Cardiac septum (tissue), 1 donor: ENCODE data around the gene DUSP19. TPM values are rescaled to one million over a fixed set of nuclear protein-coding genes. Genes with fewer than 3 reads are reported as not detected.

Experiments
- DNase-seq: peaks from one replicate; pipeline ENCODE4 v3.0.0-alpha.2; 2020; ENCODE audit warnings: low spot score
- intact Hi-C: fragments of 100-400 bp; cut with DNase I; formaldehyde crosslinking; loops from one replicate; pipeline ENCODE4 v1.14.0; 2022
- total RNA-seq: library from RNA; stranded (reverse); fragmentation: NEBNext Ultra II Directional; extraction: Animal tissue kit (Norgen Biotek cat#: 25700); gene quantifications from one replicate; pipeline ENCODE4 v1.2.1, GENCODE V29; 2021
- donor health status: DM: no; HTN: no; CAD: no.

Gene DUSP19
- total RNA-seq, 1 donor from 2014 or later = 8.6 TPM

GRCh38 chr2:183060571-183061231 lies 17.8 kb upstream of the DUSP19 start:
- intact Hi-C loops = no loop called here
- no peak for DNase-seq

GRCh38 chr2:183063083-183063482 lies 15.5 kb upstream of the DUSP19 start:
- intact Hi-C loops = no loop called here
- no peak for DNase-seq

- no peak for DNase-seq
- intact Hi-C loops = no loop called here
Measured at GRCh38 chr2:183068561-183068960, 10.0 kb upstream of the DUSP19 start.

GRCh38 chr2:183069174-183069573 lies 9.4 kb upstream of the DUSP19 start:
- DNase-seq = no peak
- intact Hi-C loops = no loop called here

GRCh38 chr2:183070942-183071844 lies 7.4 kb upstream of the DUSP19 start:
- DNase-seq = no peak
- intact Hi-C loops = no loop called here

- intact Hi-C loops = no loop called here
Measured at GRCh38 chr2:183072177-183072576, 6.4 kb upstream of the DUSP19 start.

GRCh38 chr2:183078163-183078463 lies 434 bp upstream of the DUSP19 start:
- DNase-seq = no peak
- intact Hi-C loops = loop anchor here (1.0 to 5.0 kb wide), 2 partner anchors 40 to 44 kb away; partner anchors contain the start of genes NCKAP1 and NUP35

More at GRCh38 chr2:183072177-183072576, 6.4 kb upstream of the DUSP19 start:
- DNase-seq = no peak

GRCh38 chr2:183079139-183079775 lies 710 bp downstream of the DUSP19 start:
- intact Hi-C loops = loop anchor here (5.0 kb wide), 1 partner anchor 43 kb away; the partner anchor contains the start of gene NUP35
- no peak for DNase-seq

GRCh38 chr2:183081911-183082310 lies 3.4 kb downstream of the DUSP19 start:
- intact Hi-C loops = no loop called here

GRCh38 chr2:183088061-183088460 lies 9.5 kb downstream of the DUSP19 start:
- DNase-seq = no peak
- intact Hi-C loops = no loop called here

More at GRCh38 chr2:183081911-183082310, 3.4 kb downstream of the DUSP19 start:
- DNase-seq = no peak

- DNase-seq = no peak
- intact Hi-C loops = no loop called here
Measured at GRCh38 chr2:183089192-183089851, 10.8 kb downstream of the DUSP19 start.

GRCh38 chr2:183091318-183091953 lies 12.9 kb downstream of the DUSP19 start:
- no peak for DNase-seq
- intact Hi-C loops = no loop called here

- no peak for DNase-seq
- intact Hi-C loops = no loop called here
Measured at GRCh38 chr2:183091954-183092345, 13.4 kb downstream of the DUSP19 start.

- DNase-seq = no peak
- intact Hi-C loops = no loop called here
Measured at GRCh38 chr2:183093857-183094657, 15.5 kb downstream of the DUSP19 start.

GRCh38 chr2:183105402-183106134 lies 27.0 kb downstream of the DUSP19 start:
- DNase-seq = no peak
- intact Hi-C loops = no loop called here

- no peak for DNase-seq
- intact Hi-C loops = no loop called here
Measured at GRCh38 chr2:183112577-183112976, 34.0 kb downstream of the DUSP19 start.

GRCh38 chr2:183113630-183114029 lies 35.1 kb downstream of the DUSP19 start:
- DNase-seq = no peak
- intact Hi-C loops = no loop called here

- intact Hi-C loops = no loop called here
- DNase-seq = no peak
Measured at GRCh38 chr2:183117226-183117625, 38.7 kb downstream of the DUSP19 start.
